ENCODE measurements around the gene C10orf88. TPM values are rescaled to one million over a fixed set of nuclear protein-coding genes. Genes with fewer than 3 reads are reported as not detected.

C10orf88 gene
- total and polyA plus RNA-seq, 12 donors = 3.8 to 14.3 (median 7.3) TPM

DNA sequence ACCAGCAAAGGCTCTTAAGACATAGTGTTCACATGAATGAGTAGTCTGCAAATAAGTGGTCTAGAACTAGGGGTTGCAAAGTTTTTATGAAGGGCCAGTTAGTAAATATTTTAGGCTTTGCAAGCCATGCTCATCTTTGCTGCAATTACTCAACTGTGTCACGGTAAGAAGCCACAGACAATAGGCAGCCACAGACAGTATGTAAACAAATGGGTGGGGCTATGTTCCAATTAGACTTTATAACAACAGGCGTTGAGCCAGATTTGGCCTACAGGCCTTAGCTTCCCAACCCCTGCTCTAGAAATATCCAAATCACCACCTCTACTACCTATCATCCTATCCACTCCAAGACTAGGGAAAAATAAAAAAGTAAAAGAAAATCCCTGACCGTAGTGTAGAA, 45.3 kb upstream of the C10orf88 start:
- peaks cover 0 to 7% of the 10 kb centered on the region in 2 donors for H3K4me1 ChIP-seq (replicated peaks in 1 of 2)
- no peaks in the 10 kb centered on the region for H3K27me3 ChIP-seq
- DNase-seq = no peak
- H3K36me3 ChIP-seq (replicated peaks in 1 of 2) = peaks cover 0 to 10% of the 10 kb centered on the region in 2 donors
- TF ChIP-seq, protein P1, sequence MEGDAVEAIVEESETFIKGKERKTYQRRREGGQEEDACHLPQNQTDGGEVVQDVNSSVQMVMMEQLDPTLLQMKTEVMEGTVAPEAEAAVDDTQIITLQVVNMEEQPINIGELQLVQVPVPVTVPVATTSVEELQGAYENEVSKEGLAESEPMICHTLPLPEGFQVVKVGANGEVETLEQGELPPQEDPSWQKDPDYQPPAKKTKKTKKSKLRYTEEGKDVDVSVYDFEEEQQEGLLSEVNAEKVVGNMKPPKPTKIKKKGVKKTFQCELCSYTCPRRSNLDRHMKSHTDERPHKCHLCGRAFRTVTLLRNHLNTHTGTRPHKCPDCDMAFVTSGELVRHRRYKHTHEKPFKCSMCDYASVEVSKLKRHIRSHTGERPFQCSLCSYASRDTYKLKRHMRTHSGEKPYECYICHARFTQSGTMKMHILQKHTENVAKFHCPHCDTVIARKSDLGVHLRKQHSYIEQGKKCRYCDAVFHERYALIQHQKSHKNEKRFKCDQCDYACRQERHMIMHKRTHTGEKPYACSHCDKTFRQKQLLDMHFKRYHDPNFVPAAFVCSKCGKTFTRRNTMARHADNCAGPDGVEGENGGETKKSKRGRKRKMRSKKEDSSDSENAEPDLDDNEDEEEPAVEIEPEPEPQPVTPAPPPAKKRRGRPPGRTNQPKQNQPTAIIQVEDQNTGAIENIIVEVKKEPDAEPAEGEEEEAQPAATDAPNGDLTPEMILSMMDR (IDR thresholded peaks at IDR 0.05) = no peak
- no peak for TF ChIP-seq POLR2A (IDR thresholded peaks at IDR 0.05)
- H3K4me3 ChIP-seq = no peak overlapping the region
- H3K27ac ChIP-seq = no peak overlapping the region
- WGBS, 4 donors = 82 to 92% (median 84%) methylated on average over 3 of the region's 3 CpGs
- no peaks in the 10 kb centered on the region for H3K9me3 ChIP-seq (replicated peaks in 1 of 3)
- intact Hi-C loops (cut with DNase I) = no loop called here

DNA sequence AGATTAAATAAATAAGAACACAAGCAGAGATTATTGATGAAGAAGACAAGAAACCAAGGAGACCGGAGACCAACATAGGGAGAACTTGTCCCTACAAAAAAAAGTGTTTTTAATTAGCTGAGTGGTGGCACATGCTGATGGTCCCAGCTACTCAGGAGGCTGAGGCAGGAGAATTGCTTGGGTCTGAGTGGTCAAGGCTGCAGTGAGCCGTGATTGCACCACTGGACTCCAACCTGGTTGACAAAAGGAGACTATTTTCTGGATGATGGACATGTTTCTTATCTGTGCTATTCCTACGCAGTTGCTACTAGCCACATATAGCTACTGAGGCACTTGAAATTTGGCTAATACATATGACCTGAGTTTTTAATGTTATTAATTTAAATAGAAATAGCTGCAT, 44.9 kb upstream of the C10orf88 start:
- H3K36me3 ChIP-seq (replicated peaks in 1 of 2) = peaks cover 0 to 14% of the 10 kb centered on the region in 2 donors
- intact Hi-C loops (cut with DNase I) = no loop called here
- H3K27ac ChIP-seq = no peak overlapping the region
- TF ChIP-seq, protein P1 (IDR thresholded peaks at IDR 0.05) = no peak
- TF ChIP-seq POLR2A (IDR thresholded peaks at IDR 0.05) = no peak
- peaks cover 0 to 4% of the 10 kb centered on the region in 2 donors for H3K4me1 ChIP-seq (replicated peaks in 1 of 2)
- no peak for DNase-seq
- no peaks in the 10 kb centered on the region for H3K9me3 ChIP-seq (replicated peaks in 1 of 3)
- no peaks in the 10 kb centered on the region for H3K27me3 ChIP-seq
- no peak overlapping the region for H3K4me3 ChIP-seq
- WGBS, 4 donors = 89 to 97% (median 93%) methylated on average over 3 of the region's 3 CpGs

DNA sequence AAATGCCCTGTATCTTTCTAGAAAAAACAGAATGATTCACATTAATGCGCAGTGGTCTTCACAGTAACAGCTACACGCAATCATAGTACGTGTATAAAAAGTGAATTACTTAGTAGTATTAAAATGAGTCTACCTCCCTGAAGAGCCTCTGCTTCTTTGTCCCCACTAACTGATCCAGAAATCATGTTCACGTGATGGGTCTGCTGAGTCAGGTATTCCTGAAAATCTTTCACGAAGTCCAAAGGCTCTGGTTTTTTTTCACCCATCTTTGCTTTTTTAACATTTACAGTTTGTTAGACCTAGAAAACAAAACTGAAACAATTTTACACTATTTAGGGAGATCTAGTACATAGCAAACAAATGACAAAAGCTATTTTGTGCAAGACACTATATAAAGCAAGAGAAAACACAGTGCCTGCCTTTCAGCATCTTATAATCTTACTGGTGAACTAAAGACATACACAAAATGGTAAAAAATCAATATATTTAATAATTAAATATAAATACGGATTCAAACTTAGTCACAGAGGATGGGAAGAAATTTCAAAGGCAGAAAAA, 44.4 kb upstream of the C10orf88 start:
- H3K4me1 ChIP-seq (replicated peaks in 1 of 2) = peaks cover 0 to 4% of the 10 kb centered on the region in 2 donors
- TF ChIP-seq, protein P1 (IDR thresholded peaks at IDR 0.05) = no peak
- no peak for TF ChIP-seq POLR2A (IDR thresholded peaks at IDR 0.05)
- no peak for DNase-seq
- WGBS, 4 donors = 86 to 94% (median 89%) methylated on average over 6 of the region's 6 CpGs
- intact Hi-C loops (cut with DNase I) = no loop called here
- H3K4me3 ChIP-seq = no peak overlapping the region
- H3K9me3 ChIP-seq (replicated peaks in 1 of 3) = no peaks in the 10 kb centered on the region
- H3K27me3 ChIP-seq = no peaks in the 10 kb centered on the region
- H3K27ac ChIP-seq = no peak overlapping the region
- peaks cover 0 to 19% of the 10 kb centered on the region in 2 donors for H3K36me3 ChIP-seq (replicated peaks in 1 of 2)

- Histone ChIP-seq H3K4me1 (replicated peaks in 1 of 2) (peaks cover 0 to 4% of the 10 kb centered on the region in 2 donors), H3K9me3 (replicated peaks in 1 of 3) (no peaks in the 10 kb centered on the region), H3K36me3 (replicated peaks in 1 of 2) (peaks cover 0 to 21% of the 10 kb centered on the region in 2 donors), H3K4me3 (no peak overlapping the region), H3K27me3 (no peaks in the 10 kb centered on the region), H3K27ac (no peak overlapping the region)
- TF ChIP-seq, protein P1 (IDR thresholded peaks at IDR 0.05) = no peak
- TF ChIP-seq POLR2A (IDR thresholded peaks at IDR 0.05) = no peak
- 87 to 92% (median 89%) methylated on average over 3 of the region's 3 CpGs for WGBS, 4 donors
- intact Hi-C loops (cut with DNase I) = no loop called here
- DNase-seq = no peak
Measured at GRCh38 chr10:122997864-122998263, 43.8 kb upstream of the C10orf88 start.

All from adrenal gland (tissue), 12 donors.